GM21737 (cell line): ENCODE data around the gene CUEDC1.
"Not testable (repeated sequence)": the region's sequence is repeated elsewhere in the genome, so short reads cannot be mapped to it uniquely, and the experiment has no call there.

ENCODE experiments used
- ATAC-seq: cut with Tn5 transposase; IDR thresholded peaks from one replicate; pipeline ENCODE4 v1.9.1; 2021; ENCODE audit warnings: mild to moderate bottlenecking, moderate library complexity; ENCODE audit not compliant: unreplicated experiment

Gene CUEDC1

GRCh38 chr17:57846056-57846945 is 108.9 kb downstream of the CUEDC1 start:
- not testable (repeated sequence) for ATAC-seq

- ATAC-seq: no peak
These were observed 112.9 kb downstream of the CUEDC1 start for GRCh38 chr17:57842280-57842679.

DNA sequence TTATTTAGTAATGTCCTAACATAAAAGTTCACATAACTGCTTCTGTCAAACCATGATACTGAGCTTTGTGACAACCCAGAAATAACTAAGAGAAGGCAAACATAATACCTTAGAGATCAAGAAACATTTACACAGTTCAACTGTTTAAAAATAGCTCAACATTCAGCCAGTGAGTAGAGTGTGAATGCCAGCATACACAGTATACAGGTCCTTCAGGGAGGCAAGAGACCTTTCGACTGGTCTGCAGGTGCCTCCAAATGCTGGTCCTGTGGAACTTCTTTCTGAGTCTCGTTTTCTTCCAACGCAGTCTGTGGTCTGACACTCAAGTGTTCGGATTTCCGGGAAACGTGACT is 115.7 kb downstream of the CUEDC1 start:
- ATAC-seq: no peak

DNA sequence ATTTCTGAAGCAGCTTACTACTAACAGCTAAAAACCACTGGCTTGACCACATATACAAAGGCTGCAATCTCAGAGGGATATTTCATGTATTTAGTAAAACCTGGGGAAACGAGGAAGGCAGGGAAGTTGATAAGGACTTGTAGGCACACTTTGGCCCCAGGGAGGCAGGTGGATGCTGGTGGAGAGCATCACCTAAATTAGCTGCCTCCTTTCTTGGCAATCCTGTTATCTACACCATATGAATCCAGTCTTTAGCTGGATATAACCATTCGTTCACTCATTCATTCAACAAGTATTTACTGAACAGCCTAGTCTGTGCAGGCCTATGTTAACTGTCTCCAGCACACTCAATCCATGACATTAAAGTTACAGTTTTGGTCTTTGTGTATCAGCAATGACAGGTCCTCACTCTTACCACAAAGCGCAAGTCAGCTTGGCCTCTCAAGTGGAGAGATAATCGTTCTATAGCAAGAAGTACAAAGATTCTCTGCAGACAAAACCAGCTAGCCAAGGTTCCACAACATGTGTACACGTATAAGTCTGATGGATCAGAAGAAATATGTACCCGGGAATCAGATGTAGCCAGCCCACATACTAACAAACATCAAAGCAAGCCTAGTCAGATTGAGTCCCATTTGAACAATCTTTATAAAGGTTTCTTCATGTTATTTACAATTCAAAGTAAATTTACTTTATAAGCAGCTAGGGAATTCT is 116.2 kb downstream of the CUEDC1 start:
- ATAC-seq: no peak

DNA sequence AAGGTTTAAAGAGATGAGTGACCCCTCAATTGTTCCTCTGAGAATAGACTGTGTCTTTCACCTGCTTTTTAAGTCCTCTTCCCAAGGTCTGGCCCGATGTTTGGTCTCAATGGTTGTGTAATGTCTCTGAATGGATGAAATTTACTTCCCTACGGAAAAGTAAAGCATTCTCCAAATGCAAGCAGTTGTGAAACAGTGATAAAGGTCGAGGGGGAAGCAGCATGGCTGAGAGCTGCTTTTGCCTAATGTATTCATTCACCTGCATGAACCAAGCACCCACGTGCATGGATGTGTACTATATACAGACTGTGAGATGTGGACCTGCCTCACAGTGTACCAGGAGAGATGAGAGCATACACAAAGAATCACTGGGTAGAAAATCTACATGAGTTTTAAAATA is 116.8 kb downstream of the CUEDC1 start:
- no peak for ATAC-seq

DNA sequence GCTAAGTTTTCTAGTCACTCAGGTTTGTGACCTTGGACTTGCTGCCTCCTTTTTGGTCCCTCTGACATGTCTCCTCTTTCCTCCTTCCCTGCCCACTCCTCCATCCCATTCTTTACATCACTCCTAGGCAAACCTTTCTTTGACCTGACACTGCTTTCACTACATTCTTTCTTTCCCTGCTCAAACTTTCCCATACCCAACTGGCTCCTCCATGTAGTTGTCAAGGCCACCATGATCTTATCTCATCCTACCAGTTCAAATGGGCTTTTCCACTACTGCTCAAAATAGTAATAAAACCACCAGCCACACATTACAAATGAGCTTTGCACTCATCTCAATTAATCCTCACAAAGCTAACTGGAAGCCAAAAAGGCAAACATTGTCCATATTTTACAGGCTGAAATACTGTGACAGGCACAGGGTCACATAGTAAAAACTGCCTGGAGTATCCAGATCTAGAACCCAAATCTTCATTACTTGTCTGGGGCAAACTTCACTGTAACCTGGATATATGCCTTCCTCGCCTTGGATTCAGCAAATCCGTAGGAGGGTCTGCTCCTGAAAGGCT is 119.8 kb downstream of the CUEDC1 start:
- ATAC-seq: no peak

GRCh38 chr17:57834146-57834741 is 121.0 kb downstream of the CUEDC1 start:
- no peak for ATAC-seq

GRCh38 chr17:57833179-57833939 is 121.9 kb downstream of the CUEDC1 start:
- no peak for ATAC-seq

DNA sequence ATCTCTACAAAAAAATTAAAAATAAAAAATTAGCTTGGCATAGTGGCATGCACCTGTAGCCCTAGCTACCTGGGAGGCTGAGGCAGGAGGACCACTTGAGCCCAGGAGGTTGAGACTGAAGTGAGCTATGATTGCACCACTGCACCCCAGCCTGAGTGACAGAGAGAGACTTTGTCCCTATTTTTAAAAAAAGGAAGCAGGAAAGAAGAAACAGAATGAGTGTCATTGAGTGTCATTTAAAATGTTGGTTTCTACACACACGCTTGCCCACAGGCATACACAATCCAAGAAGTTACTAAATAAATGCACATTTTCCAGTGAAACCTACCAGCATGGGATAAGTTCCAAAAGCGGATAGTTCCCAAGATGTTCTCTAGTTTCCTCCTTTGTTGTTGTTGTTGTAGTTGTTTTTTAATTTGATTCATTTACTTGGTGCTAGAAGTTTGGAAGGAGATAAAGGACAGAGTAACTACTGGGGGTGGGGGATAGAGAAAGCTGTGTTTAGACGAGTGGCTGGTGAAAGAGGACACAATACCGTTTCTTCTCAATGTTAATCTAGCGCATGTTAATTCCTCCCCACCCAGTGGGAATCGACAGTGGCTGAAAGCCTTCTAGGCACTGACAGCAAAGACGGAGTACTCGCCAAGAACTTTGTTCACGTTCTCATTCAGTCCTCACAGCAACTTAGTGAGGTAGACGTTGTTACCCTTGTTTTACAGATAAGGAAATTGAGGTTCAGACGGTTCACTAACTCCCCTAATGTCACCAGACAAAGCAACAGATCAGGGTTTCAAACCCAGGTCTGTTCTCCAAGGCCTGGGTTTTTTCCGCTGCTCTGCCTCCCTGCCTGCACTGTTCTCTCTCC is 122.7 kb downstream of the CUEDC1 start:
- no peak for ATAC-seq

GRCh38 chr17:57830880-57831279 is 124.3 kb downstream of the CUEDC1 start:
- ATAC-seq: no peak

DNA sequence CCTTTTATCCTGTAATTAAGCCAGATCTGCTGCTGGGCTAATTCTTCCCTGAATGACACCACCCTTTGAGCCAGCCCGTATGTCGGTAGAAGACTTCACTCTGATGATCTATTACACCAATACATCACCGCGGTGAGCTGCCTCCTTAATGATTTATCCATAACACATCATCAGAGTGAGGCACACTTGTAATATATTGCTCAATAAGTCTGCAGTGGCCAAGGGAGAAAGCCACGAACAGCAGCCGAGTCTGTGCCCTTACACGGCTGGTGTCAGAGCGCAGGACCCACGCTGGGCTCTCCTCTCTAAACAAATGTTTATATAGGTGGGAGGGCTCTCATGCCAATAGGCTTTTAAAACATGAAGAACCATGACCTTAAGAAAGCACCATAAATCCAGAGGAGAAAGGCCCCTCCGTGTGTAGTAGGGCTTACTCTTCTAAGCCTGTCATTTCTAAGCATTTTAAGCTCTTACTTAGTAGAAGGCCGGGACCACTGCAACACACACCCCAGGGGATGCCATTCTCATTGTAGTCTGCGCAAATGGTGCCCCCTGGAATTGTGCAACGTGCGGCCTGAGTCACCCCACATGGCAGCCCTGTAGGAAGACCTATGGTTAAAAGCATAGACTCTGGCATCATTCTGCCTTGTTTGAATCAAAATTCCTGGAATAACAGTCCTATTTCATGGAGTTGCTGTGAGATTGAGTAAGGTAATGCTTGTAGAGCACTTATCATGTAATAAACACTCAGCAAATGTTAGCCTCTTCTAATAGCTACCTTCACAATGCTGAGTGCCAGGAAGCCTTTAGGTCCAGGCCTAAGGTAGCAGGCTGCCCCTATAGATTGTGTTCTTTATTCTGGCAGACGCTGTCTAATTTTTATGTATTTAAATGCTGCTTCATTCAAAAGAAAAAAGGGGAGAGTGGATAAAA is 131.5 kb downstream of the CUEDC1 start:
- no peak for ATAC-seq

DNA sequence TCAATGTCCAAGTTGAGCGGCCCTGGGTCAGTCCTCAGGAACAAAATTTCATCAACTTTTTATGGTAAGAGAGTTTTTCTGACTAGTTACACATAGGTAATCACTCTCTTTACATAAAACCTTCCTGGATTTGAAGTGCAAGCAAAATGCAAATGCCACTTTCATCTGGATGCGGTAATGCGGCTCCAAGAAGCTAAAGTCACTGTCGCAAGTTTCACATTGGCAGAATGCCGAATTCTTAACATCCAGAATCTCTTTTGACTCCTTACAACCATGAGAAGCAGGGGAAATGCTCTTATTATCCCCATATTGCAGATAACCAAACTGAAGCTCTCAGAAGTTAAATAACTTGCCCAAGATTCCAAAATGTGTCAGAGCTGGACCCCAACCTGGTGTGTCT is 135.3 kb downstream of the CUEDC1 start:
- no peak for ATAC-seq

GRCh38 chr17:57819285-57819684 is 135.9 kb downstream of the CUEDC1 start:
- no peak for ATAC-seq

- ATAC-seq: no peak
These were observed 137.1 kb downstream of the CUEDC1 start for GRCh38 chr17:57818066-57818465.

DNA sequence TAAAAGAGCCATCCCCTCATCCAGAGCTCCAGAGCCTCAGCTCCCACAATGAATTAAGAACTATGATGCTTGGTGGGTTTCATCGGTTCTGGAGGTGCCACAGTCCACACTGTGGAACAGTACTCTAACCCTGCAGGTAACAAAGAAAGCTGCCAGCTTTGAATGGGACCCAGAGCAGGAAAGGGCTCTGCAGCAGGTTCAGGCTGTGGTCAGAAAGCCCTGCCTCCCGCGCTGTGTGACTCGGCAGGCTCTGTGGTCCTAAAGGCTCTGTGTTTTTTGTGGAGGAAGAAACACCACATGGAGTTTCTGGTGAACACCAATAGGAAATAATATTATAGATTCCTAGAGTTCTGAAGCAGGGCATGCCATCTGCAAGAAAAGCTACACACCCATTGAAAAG is 137.9 kb downstream of the CUEDC1 start:
- ATAC-seq: no peak

DNA sequence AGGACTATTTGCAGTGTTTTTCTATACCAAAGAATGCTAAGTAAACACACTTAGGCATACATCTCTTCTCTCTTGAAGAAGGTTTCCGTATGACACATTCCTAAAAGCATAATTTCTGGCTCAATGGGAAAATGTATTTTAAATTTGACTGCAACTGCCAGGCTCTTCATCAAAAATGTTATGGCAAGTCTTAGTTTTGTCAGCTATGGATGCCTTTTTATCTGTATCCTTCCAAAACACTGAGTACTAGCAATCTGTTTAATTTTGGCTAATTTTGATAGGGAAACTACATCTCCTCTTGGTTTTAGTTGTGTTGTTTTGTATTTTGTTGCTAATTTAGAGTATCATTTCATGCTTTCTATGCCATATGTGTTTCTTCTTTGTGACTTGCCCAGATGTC is 140.8 kb downstream of the CUEDC1 start:
- no peak for ATAC-seq

- ATAC-seq: no peak
These were observed 143.5 kb downstream of the CUEDC1 start for GRCh38 chr17:57811638-57812280.
